MV-4-11 (cell line): ENCODE measurements around the gene ISY1.

ENCODE experiments used
- DNase-seq: peaks from one replicate; lab custom pipeline; 2025; lab: John Stamatoyannopoulos, UW

Gene ISY1

GRCh38 chr3:129087138-129087702, 73.6 kb downstream of the ISY1 start:
- DNase-seq = no peak

- no peak for DNase-seq
These were observed 75.0 kb downstream of the ISY1 start for GRCh38 chr3:129085818-129086217.

DNA sequence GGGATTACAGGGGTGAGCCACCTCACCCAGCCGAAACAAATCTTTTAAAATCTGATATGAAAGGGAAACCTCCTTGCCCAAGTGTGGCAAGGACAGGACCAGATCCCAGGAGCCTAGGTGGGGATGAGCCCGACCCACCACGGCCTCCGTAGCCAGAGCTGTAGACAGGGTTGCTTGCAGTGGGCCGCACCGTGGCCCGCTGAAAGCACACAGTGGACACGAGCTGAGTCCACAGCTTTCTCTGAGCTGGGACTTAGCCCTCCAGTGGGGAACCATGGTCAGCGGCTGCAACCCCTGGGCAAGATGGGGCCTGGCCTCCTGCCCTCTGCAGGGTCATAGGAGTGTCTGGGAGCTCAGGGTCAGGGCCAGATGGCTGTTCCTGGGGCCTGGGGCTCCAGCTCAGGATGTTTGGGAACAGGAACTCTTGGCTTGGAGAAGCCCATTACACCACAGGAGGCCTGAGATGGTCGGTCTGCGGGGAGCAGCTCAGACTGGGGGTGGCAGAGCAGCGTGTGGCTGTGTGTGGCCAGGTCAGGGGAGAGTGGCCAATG, 75.6 kb downstream of the ISY1 start:
- DNase-seq = no peak

- no peak for DNase-seq
These were observed 76.4 kb downstream of the ISY1 start for GRCh38 chr3:129084501-129084900.

GRCh38 chr3:129082026-129082425, 78.8 kb downstream of the ISY1 start:
- no peak for DNase-seq

DNA sequence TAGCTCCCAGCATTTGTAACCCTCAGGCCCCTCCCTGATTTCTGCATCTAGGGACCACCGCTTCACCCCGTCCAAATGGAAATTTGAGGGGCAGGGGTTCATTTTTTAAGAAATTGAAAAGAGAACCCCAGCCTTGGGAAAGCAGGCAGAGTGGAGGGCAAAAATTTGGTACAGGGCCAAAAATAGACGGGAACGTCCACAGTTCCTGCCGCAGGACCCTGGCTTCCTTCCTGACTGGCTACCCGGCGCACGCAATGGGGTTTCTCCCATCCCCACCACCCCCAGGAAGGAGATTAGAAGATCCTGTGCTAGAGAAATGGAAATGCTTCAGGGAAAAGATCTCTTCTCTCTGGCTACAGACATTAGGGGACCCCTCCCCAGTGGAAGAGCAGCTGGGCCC, 79.4 kb downstream of the ISY1 start:
- DNase-seq = no peak

GRCh38 chr3:129078510-129078909, 82.4 kb downstream of the ISY1 start:
- no peak for DNase-seq
